ENCODE results near the gene OR2AJ1.

The OR2AJ1 gene

GRCh38 chr1:247964933-247965332, 40.2 kb downstream of the OR2AJ1 start, which contains the start of gene OR2AK2:
Gene OR2AK2 (plus strand): TSS chr1:247965233. CDS start chr1:247965377, 144 bp downstream.
- CTCF ChIA-PET, result no interaction called here
- no peak for DNase-seq (ENCODE audit: extremely low spot score)
- POLR2A ChIA-PET, result no interaction called here
- TF ChIP-seq ELF4 (IDR thresholded peaks at IDR 0.05), result no peak
- TF ChIP-seq L3MBTL2 (conservative IDR thresholded peaks at IDR 0.05), result no peak
- no peak for TF ChIP-seq SP1 (IDR thresholded peaks at IDR 0.05)
- no peak for TF ChIP-seq FOXA1 (IDR thresholded peaks at IDR 0.05)
- TF ChIP-seq ARNT (IDR thresholded peaks at IDR 0.05), result no peak
- no peak for TF ChIP-seq CTBP1 (IDR thresholded peaks at IDR 0.05; ENCODE audit: borderline replicate concordance)
- no peak for TF ChIP-seq PKNOX1 (IDR thresholded peaks at IDR 0.05)
- no peak for TF ChIP-seq FOXM1 (IDR thresholded peaks at IDR 0.05; ENCODE audit: borderline replicate concordance)
- TF ChIP-seq ZNF384 (IDR thresholded peaks at IDR 0.05), result no peak
- no peak for TF ChIP-seq BHLHE40 (IDR thresholded peaks at IDR 0.05; ENCODE audit: borderline replicate concordance)
- no peak for TF ChIP-seq HDGF (IDR thresholded peaks at IDR 0.05; ENCODE audit: borderline replicate concordance)
- TF ChIP-seq LEF1 (IDR thresholded peaks at IDR 0.05; ENCODE audit: borderline replicate concordance), result no peak
- TF ChIP-seq SUZ12 (IDR thresholded peaks at IDR 0.05), result no peak
- no peak for TF ChIP-seq NFRKB (IDR thresholded peaks at IDR 0.05)
- TF ChIP-seq TARDBP (IDR thresholded peaks at IDR 0.05), result no peak
- no peak for TF ChIP-seq FOXK2 (IDR thresholded peaks at IDR 0.05)

- no peak for DNase-seq (ENCODE audit: extremely low spot score)
- ChIA-PET CTCF (no interaction called here), POLR2A (no interaction called here)
- TF ChIP-seq ZNF384 (IDR thresholded peaks at IDR 0.05) (no peak), SUZ12 (IDR thresholded peaks at IDR 0.05) (no peak), SP1 (IDR thresholded peaks at IDR 0.05) (no peak), LEF1 (IDR thresholded peaks at IDR 0.05; ENCODE audit: borderline replicate concordance) (no peak), BHLHE40 (IDR thresholded peaks at IDR 0.05; ENCODE audit: borderline replicate concordance) (no peak), L3MBTL2 (conservative IDR thresholded peaks at IDR 0.05) (no peak), FOXA1 (IDR thresholded peaks at IDR 0.05) (no peak), TARDBP (IDR thresholded peaks at IDR 0.05) (no peak), FOXM1 (IDR thresholded peaks at IDR 0.05; ENCODE audit: borderline replicate concordance) (no peak), PKNOX1 (IDR thresholded peaks at IDR 0.05) (no peak), CTBP1 (IDR thresholded peaks at IDR 0.05; ENCODE audit: borderline replicate concordance) (no peak), ELF4 (IDR thresholded peaks at IDR 0.05) (no peak), HDGF (IDR thresholded peaks at IDR 0.05; ENCODE audit: borderline replicate concordance) (no peak), ARNT (IDR thresholded peaks at IDR 0.05) (no peak)
These were observed 42.0 kb downstream of the OR2AJ1 start for GRCh38 chr1:247966532-247967204.

All from HEK293T (cell line).